ENCODE results near the gene ADGRG6. TPM values are rescaled to one million over a fixed set of nuclear protein-coding genes. Genes with fewer than 3 reads are reported as not detected.

Gene ADGRG6
- total and polyA plus RNA-seq, 9 of the 15 experiments (the other 6 are each of a cell fraction or from before 2014, with no cell fraction given) = under 0.01 to 0.11 (median 0.05) TPM; not detected in 5

DNA sequence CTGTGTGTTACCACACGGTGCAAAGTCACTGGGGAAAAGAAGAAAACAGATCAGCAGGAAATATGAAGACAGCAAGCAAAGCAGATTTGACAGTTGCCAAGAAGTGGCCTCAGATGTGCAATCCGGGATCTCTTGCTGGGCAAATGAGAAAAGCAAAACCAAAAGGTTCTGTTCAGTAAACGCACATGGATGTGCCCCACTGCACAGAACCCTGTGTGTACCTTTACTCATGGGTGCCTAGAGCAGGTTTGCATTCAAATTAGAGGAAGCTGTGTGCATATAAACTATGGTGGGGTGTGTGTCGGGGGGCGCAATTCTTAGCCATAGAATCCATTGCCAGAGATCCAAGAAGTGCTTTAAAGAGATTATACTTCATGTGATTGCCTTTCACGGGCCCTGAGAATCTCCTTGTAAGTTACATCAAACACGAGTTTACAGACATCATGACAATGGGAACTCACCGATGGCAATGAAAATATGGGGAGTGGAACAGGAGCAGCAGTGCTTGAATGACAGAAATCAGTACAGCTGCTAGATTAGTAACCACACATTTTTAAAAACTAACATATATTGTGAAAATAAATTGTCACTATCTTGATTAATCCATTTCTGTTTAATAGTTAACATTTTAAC, 154.3 kb downstream of the ADGRG6 start (continued):
- TF ChIP-seq, protein P1, sequence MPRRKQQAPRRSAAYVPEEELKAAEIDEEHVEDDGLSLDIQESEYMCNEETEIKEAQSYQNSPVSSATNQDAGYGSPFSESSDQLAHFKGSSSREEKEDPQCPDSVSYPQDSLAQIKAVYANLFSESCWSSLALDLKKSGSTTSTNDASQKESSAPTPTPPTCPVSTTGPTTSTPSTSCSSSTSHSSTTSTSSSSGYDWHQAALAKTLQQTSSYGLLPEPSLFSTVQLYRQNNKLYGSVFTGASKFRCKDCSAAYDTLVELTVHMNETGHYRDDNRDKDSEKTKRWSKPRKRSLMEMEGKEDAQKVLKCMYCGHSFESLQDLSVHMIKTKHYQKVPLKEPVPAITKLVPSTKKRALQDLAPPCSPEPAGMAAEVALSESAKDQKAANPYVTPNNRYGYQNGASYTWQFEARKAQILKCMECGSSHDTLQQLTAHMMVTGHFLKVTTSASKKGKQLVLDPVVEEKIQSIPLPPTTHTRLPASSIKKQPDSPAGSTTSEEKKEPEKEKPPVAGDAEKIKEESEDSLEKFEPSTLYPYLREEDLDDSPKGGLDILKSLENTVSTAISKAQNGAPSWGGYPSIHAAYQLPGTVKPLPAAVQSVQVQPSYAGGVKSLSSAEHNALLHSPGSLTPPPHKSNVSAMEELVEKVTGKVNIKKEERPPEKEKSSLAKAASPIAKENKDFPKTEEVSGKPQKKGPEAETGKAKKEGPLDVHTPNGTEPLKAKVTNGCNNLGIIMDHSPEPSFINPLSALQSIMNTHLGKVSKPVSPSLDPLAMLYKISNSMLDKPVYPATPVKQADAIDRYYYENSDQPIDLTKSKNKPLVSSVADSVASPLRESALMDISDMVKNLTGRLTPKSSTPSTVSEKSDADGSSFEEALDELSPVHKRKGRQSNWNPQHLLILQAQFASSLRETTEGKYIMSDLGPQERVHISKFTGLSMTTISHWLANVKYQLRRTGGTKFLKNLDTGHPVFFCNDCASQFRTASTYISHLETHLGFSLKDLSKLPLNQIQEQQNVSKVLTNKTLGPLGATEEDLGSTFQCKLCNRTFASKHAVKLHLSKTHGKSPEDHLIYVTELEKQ (CRISPR knock-in tag; IDR thresholded peaks at IDR 0.05) = no peak
- TF ChIP-seq, protein P2, sequence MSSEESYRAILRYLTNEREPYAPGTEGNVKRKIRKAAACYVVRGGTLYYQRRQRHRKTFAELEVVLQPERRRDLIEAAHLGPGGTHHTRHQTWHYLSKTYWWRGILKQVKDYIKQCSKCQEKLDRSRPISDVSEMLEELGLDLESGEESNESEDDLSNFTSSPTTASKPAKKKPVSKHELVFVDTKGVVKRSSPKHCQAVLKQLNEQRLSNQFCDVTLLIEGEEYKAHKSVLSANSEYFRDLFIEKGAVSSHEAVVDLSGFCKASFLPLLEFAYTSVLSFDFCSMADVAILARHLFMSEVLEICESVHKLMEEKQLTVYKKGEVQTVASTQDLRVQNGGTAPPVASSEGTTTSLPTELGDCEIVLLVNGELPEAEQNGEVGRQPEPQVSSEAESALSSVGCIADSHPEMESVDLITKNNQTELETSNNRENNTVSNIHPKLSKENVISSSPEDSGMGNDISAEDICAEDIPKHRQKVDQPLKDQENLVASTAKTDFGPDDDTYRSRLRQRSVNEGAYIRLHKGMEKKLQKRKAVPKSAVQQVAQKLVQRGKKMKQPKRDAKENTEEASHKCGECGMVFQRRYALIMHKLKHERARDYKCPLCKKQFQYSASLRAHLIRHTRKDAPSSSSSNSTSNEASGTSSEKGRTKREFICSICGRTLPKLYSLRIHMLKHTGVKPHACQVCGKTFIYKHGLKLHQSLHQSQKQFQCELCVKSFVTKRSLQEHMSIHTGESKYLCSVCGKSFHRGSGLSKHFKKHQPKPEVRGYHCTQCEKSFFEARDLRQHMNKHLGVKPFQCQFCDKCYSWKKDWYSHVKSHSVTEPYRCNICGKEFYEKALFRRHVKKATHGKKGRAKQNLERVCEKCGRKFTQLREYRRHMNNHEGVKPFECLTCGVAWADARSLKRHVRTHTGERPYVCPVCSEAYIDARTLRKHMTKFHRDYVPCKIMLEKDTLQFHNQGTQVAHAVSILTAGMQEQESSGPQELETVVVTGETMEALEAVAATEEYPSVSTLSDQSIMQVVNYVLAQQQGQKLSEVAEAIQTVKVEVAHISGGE (CRISPR knock-in tag; IDR thresholded peaks at IDR 0.05) = no peak
